GM21360 (cell line): ENCODE measurements around the gene FUT9.
"Not testable (repeated sequence)": the region's sequence is repeated elsewhere in the genome, so short reads cannot be mapped to it uniquely, and the experiment has no call there.

Experiments
- ATAC-seq: cut with Tn5 transposase; IDR thresholded peaks from one replicate; pipeline ENCODE4 v1.9.1; 2021; ENCODE audit warnings: mild to moderate bottlenecking, moderate library complexity; ENCODE audit not compliant: unreplicated experiment

FUT9 gene

GRCh38 chr6:96171112-96171511 lies 155.3 kb downstream of the FUT9 start:
- ATAC-seq = no peak

- ATAC-seq = no peak
Observed at GRCh38 chr6:96184798-96185197, 169.0 kb downstream of the FUT9 start.

- ATAC-seq = no peak
Observed at GRCh38 chr6:96186094-96186493, 170.3 kb downstream of the FUT9 start.

- no peak for ATAC-seq
Observed at GRCh38 chr6:96186516-96187195, 170.9 kb downstream of the FUT9 start.

GRCh38 chr6:96194675-96195074 lies 178.9 kb downstream of the FUT9 start:
- ATAC-seq = no peak

GRCh38 chr6:96195272-96195671 lies 179.5 kb downstream of the FUT9 start:
- ATAC-seq = no peak

GRCh38 chr6:96196633-96197032 lies 180.9 kb downstream of the FUT9 start:
- ATAC-seq = no peak

- ATAC-seq = no peak
Observed at GRCh38 chr6:96197241-96197640, 181.5 kb downstream of the FUT9 start.

- no peak for ATAC-seq
Observed at GRCh38 chr6:96202571-96202970, 186.8 kb downstream of the FUT9 start.

GRCh38 chr6:96211341-96211740 lies 195.6 kb downstream of the FUT9 start:
- no peak for ATAC-seq

- ATAC-seq = no peak
Observed at GRCh38 chr6:96212066-96212465, 196.3 kb downstream of the FUT9 start.

- no peak for ATAC-seq
Observed at GRCh38 chr6:96213784-96214183, 198.0 kb downstream of the FUT9 start.

GRCh38 chr6:96223695-96224094 lies 207.9 kb downstream of the FUT9 start:
- no peak for ATAC-seq

GRCh38 chr6:96227135-96227534 lies 211.4 kb downstream of the FUT9 start:
- no peak for ATAC-seq

- ATAC-seq = no peak
Observed at GRCh38 chr6:96234444-96234843, 218.7 kb downstream of the FUT9 start.

GRCh38 chr6:96235927-96236326 lies 220.2 kb downstream of the FUT9 start:
- ATAC-seq = no peak

GRCh38 chr6:96236471-96236870 lies 220.7 kb downstream of the FUT9 start:
- ATAC-seq = no peak

- ATAC-seq = no peak
Observed at GRCh38 chr6:96237638-96238347, 222.0 kb downstream of the FUT9 start.

GRCh38 chr6:96246563-96246962 lies 230.8 kb downstream of the FUT9 start:
- no peak for ATAC-seq

GRCh38 chr6:96249755-96250154 lies 234.0 kb downstream of the FUT9 start:
- no peak for ATAC-seq

- ATAC-seq = no peak
Observed at GRCh38 chr6:96257751-96258150, 242.0 kb downstream of the FUT9 start.

- ATAC-seq = not testable (repeated sequence)
Observed at GRCh38 chr6:96260787-96261430, 245.1 kb downstream of the FUT9 start.
